IMR-90 (cell line): ENCODE results near the gene ATL2. TPM values are rescaled to one million over a fixed set of nuclear protein-coding genes. Genes with fewer than 3 reads are reported as not detected.

Source experiments
- ATAC-seq: fragments of 200-7000 bp; cut with Tn5 transposase; 2 replicates; pipeline ENCODE4 v1.9.1; 2020; ENCODE audit warnings: low read depth, mild to moderate bottlenecking, moderate library complexity
- BruUV-seq: library from RNA; stranded (reverse); fragments of 400-500 nt; replicated peaks from 2 replicates; lab custom pipeline; 2021; lab: Mats Ljungman, UMichigan
- CTCF ChIA-PET: fragments of 300-600 bp; formaldehyde crosslinking; extraction: SDS; loops from one replicate; lab custom pipeline; 2021; ENCODE audit warnings: antibody characterized with exemption; lab: Yijun Ruan, JAX
- POLR2A ChIA-PET: fragments of 300-600 bp; sonication (Branson Sonifier 250); formaldehyde crosslinking; loops from one replicate; lab custom pipeline; 2022; ENCODE audit warnings: antibody characterized with exemption; ENCODE audit not compliant: unreplicated experiment; lab: Charles Lee
- DNase-seq: peaks from one replicate; pipeline ENCODE4 v3.0.0; 2013
- H2AFZ ChIP-seq: replicated peaks from 2 replicates; pipeline ENCODE3; 2013; ENCODE audit warnings: low read length, mild to moderate bottlenecking; ENCODE audit not compliant: poor library complexity
- H2AK5ac ChIP-seq: 2 replicates; pipeline ENCODE4 v1.6.1; 2013; ENCODE audit warnings: low read depth, low read length, inconsistent platforms
- H2AK9ac ChIP-seq: replicated peaks from 2 replicates; pipeline ENCODE3; 2013; ENCODE audit warnings: mild to moderate bottlenecking, low read depth, low read length, moderate library complexity; ENCODE audit not compliant: poor library complexity
- H2BK120ac ChIP-seq: 2 replicates; pipeline ENCODE4 v1.6.1; 2013; ENCODE audit warnings: low read depth, low read length, inconsistent platforms
- H2BK15ac ChIP-seq: 3 replicates; pipeline ENCODE4 v1.6.1; 2013; ENCODE audit warnings: low read depth, low read length, inconsistent platforms
- H2BK20ac ChIP-seq: 2 replicates; pipeline ENCODE4 v1.6.1; 2013; ENCODE audit warnings: low read depth, mild to moderate bottlenecking, inconsistent platforms, low read length, moderate library complexity
- H2BK5ac ChIP-seq: 2 replicates; pipeline ENCODE4 v1.6.1; 2013; ENCODE audit warnings: mild to moderate bottlenecking, low read depth, low read length, inconsistent platforms; ENCODE audit not compliant: poor library complexity, severe bottlenecking
- H3K14ac ChIP-seq: replicated peaks from 2 replicates; pipeline ENCODE4 v1.6.1; 2013; ENCODE audit warnings: low read depth, low read length, inconsistent platforms
- H3K18ac ChIP-seq: 2 replicates; pipeline ENCODE4 v1.6.1; 2013; ENCODE audit warnings: low read depth, low read length, control low read depth
- H3K23ac ChIP-seq: 2 replicates; pipeline ENCODE4 v1.6.1; 2013; ENCODE audit warnings: low read depth, low read length, inconsistent platforms
- H3K27ac ChIP-seq: 2 replicates; pipeline ENCODE4 v1.5.1; 2013; ENCODE audit warnings: mild to moderate bottlenecking, control low read depth, low read length; ENCODE audit not compliant: insufficient read depth
- H3K27me3 ChIP-seq: 2 replicates; pipeline ENCODE4 v1.6.1; 2013; ENCODE audit warnings: low read length; ENCODE audit not compliant: control insufficient read depth, insufficient read depth
- H3K36me3 ChIP-seq: 2 replicates; pipeline ENCODE4 v1.6.1; 2013; ENCODE audit warnings: low read length, mixed read lengths; ENCODE audit not compliant: control insufficient read depth, insufficient read depth
- H3K4ac ChIP-seq: 2 replicates; pipeline ENCODE4 v1.6.1; 2013; ENCODE audit warnings: low read depth, low read length, inconsistent platforms
- H3K4me1 ChIP-seq: 2 replicates; pipeline ENCODE4 v1.6.1; 2013; ENCODE audit warnings: low read length, mixed read lengths; ENCODE audit not compliant: control insufficient read depth, insufficient read depth
- H3K4me2 ChIP-seq: 2 replicates; pipeline ENCODE4 v1.6.1; 2013; ENCODE audit warnings: low read depth, mild to moderate bottlenecking, control low read depth, low read length, moderate library complexity
- H3K4me3 ChIP-seq: 2 replicates; pipeline ENCODE4 v1.5.1; 2013; ENCODE audit warnings: low read depth, mild to moderate bottlenecking, control low read depth, low read length, moderate library complexity; ENCODE audit not compliant: insufficient read depth
- H3K56ac ChIP-seq: 2 replicates; pipeline ENCODE4 v1.6.1; 2013; ENCODE audit warnings: low read length, inconsistent platforms; ENCODE audit not compliant: insufficient read depth; ENCODE audit errors: extremely low read depth
- H3K79me1 ChIP-seq, 2 experiments: 2 replicates each; pipeline ENCODE4 v1.6.1; 2013; ENCODE audit warnings: low read length in 2 of 2, inconsistent platforms in 1 of 2, low read depth in 1 of 2
- H3K9ac ChIP-seq: 2 replicates; pipeline ENCODE4 v1.6.1; 2013; ENCODE audit warnings: low read depth, low read length, control low read depth
- H3K9me1 ChIP-seq: 2 replicates; pipeline ENCODE4 v1.6.1; 2013; ENCODE audit warnings: low read length, inconsistent platforms; ENCODE audit not compliant: insufficient read depth
- H3K9me3 ChIP-seq: 2 replicates; pipeline ENCODE4 v1.6.1; 2013; ENCODE audit warnings: low read length; ENCODE audit not compliant: control insufficient read depth, insufficient read depth
- H4K20me1 ChIP-seq: 2 replicates; pipeline ENCODE4 v1.6.1; 2013; ENCODE audit warnings: low read length, inconsistent platforms; ENCODE audit not compliant: insufficient read depth
- H4K5ac ChIP-seq: 2 replicates; pipeline ENCODE4 v1.6.1; 2013; ENCODE audit warnings: mild to moderate bottlenecking, low read depth, low read length, control low read depth
- H4K8ac ChIP-seq, 2 experiments: 2 replicates each; pipeline ENCODE4 v1.6.1; 2013; ENCODE audit warnings: low read depth in 2 of 2, low read length in 2 of 2, control low read depth in 1 of 2, inconsistent platforms in 1 of 2
- H4K91ac ChIP-seq: 2 replicates; pipeline ENCODE4 v1.6.1; 2013; ENCODE audit warnings: low read depth, low read length, inconsistent platforms; ENCODE audit not compliant: insufficient read depth
- BHLHE40 ChIP-seq: fragments of 150-350 bp; IDR thresholded peaks from 2 replicates; pipeline ENCODE4 v1.6.1; 2016; ENCODE audit warnings: mild to moderate bottlenecking, low read depth, low read length
- CHD1 ChIP-seq: IDR thresholded peaks from 2 replicates; pipeline ENCODE4 v1.6.1; 2012; ENCODE audit warnings: low read depth, low read length, improper control_type of control experiment
- MAFK ChIP-seq: IDR thresholded peaks from 2 replicates; pipeline ENCODE4 v1.6.1; 2012; ENCODE audit warnings: low read depth, low read length, improper control_type of control experiment
- POLR2A ChIP-seq: IDR thresholded peaks from 2 replicates; pipeline ENCODE4 v1.6.1; 2012; ENCODE audit warnings: mild to moderate bottlenecking, low read depth, low read length
- RCOR1 ChIP-seq: IDR thresholded peaks from 2 replicates; pipeline ENCODE4 v1.6.1; 2012; ENCODE audit warnings: mild to moderate bottlenecking, low read length, improper control_type of control experiment; ENCODE audit not compliant: insufficient replicate concordance
- SMC3 ChIP-seq: fragments of 150-350 bp; IDR thresholded peaks from 2 replicates; pipeline ENCODE4 v1.6.1; 2016; ENCODE audit warnings: low read depth, mild to moderate bottlenecking, antibody characterized with exemption, low read length, moderate library complexity
- WGBS, 2 experiments: methylation state at CpG; one replicate each; pipeline versions ENCODE4 v1.1.5 to v1.1.7; 2013; ENCODE audit warnings: missing lambda C conversion rate in 2 of 2; ENCODE audit not compliant: insufficient read length in 1 of 2; ENCODE audit errors: extremely low coverage in 2 of 2; 5-methylcytosine and 5-hydroxymethylcytosine counted together
- dilution Hi-C: fragments of 300-500 bp; cut with HindIII; formaldehyde crosslinking; loops from one replicate; pipeline ENCODE4 v1.14.3; 2018; ENCODE audit warnings: low sequenced_read_pairs; ENCODE audit not compliant: unreplicated experiment
- in situ Hi-C: fragments of 300-500 bp; cut with MboI; formaldehyde crosslinking; loops from 3 replicates; pipeline ENCODE4 v1.14.3; 2019; ENCODE audit warnings: low sequenced_read_pairs, inconsistent platforms, mixed read lengths
- intact Hi-C: fragments of 100-400 bp; cut with micrococcal nuclease; formaldehyde crosslinking; loops from 2 replicates; pipeline ENCODE4 v1.10.0; 2022
- polyA plus RNA-seq, 3 experiments: library from polyadenylated mRNA; depleted of rRNA; stranded (reverse); fragments of >200 nt; gene quantifications; 2 replicates each; pipeline ENCODE4 v1.2.3, GENCODE V29; 2012; ENCODE audit warnings: low replicate concordance in 1 of 3
- total RNA-seq: library from RNA; depleted of rRNA; stranded (reverse); fragments of >200 nt; gene quantifications from 2 replicates; pipeline ENCODE4 v1.2.3, GENCODE V29; 2012
- TF ChIP-seq, protein P1 (sequence below): conservative IDR thresholded peaks from 2 replicates; pipeline ENCODE4 v1.5.1; 2012; ENCODE audit warnings: mild to moderate bottlenecking, low read depth, low read length, improper control_type of control experiment
- TF ChIP-seq, protein P2 (sequence below): fragments of 150-350 bp; IDR thresholded peaks from 2 replicates; pipeline ENCODE4 v1.6.1; 2016; ENCODE audit warnings: low read depth, mild to moderate bottlenecking, low read length, moderate library complexity, borderline replicate concordance

The ATL2 gene
- total and polyA plus RNA-seq, 2 of the 4 experiments (the other 2 are of a cell fraction) = 16.0 to 62.6 TPM

DNA sequence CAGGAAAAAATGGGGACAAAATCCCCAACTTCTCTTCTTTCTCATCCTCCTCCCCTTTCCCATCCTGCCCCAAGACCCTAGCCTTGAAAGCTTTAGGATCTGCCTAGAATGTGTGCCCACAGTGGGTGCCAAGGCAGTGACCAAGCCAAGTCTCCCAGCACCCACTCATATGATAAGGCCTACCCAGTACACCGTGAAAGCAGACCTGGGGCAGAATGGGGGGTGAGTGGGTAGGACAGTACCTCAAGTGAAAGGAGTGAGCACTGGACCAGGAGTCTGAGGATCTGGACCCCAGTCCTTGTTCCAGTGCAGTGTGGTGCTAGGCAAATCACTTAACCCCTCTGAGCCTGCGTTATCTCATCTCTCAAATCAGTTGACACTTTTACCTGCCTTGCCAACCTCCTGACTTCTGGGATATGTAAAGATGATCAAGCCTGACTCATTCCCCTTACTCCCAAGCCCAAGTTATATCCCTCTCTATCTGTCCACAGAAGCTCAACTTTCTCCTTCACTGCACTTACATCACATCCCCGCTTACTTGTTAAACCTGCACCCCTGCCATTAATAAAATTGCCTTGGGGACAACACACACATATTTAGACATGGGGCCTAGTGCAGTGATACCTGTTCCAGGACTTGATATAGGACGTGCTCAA lies 109.7 kb downstream of the ATL2 start:
- ATAC-seq (no peak), DNase-seq (no peak)
- no peak overlapping the region for H3K9ac ChIP-seq
- dilution Hi-C loops (no loop called here), intact Hi-C loops (loop anchor here (10.0 kb wide), 1 partner anchor 123 kb away; no protein-coding TSS in a partner anchor), in situ Hi-C loops (loop anchor here (5.0 to 10.0 kb wide), 2 partner anchors 275 to 873 kb away; no protein-coding TSS in a partner anchor)
- ChIA-PET CTCF (no interaction called here), POLR2A (interaction anchor here (0.5 kb wide), 1 partner anchor 337 kb away, joined by 3 read pairs; no protein-coding TSS in a partner anchor)
- H4K8ac ChIP-seq = no peak overlapping the region
- H2AK9ac ChIP-seq = no peak overlapping the region
- WGBS, 2 experiments = 90% methylated on average over 2 of the region's 4 CpGs; no CpG with 5 or more reads in 1 of the 2 experiments
- H2BK5ac ChIP-seq = no peak overlapping the region
- no peak overlapping the region for H3K4me2 ChIP-seq
- H2BK20ac ChIP-seq = peak overlapping the region; percentile 60; the same call in 1 of the 2 replicates
- no peak overlapping the region for H2BK120ac ChIP-seq
- no peak overlapping the region for H4K5ac ChIP-seq
- no peak overlapping the region for H3K4ac ChIP-seq
- H3K79me1 ChIP-seq = no peaks in the 10 kb centered on the region
- no peaks in the 10 kb centered on the region for H4K20me1 ChIP-seq
- BruUV-seq = no TSS peak
- peaks cover 47% of the 10 kb centered on the region for H3K27me3 ChIP-seq
- H3K56ac ChIP-seq = no peak overlapping the region
- no peak overlapping the region for H2AFZ ChIP-seq
- no peak overlapping the region; the same call in 1 of the 2 replicates for H3K18ac ChIP-seq
- H4K91ac ChIP-seq = no peak overlapping the region; the same call in 1 of the 2 replicates
- peaks cover 5% of the 10 kb centered on the region for H3K4me1 ChIP-seq
- no peaks in the 10 kb centered on the region for H3K36me3 ChIP-seq
- no peak overlapping the region for H2BK15ac ChIP-seq
- TF ChIP-seq SMC3 (no peak), CHD1 (no peak), POLR2A (no peak), MAFK (no peak), BHLHE40 (no peak), RCOR1 (no peak)
- TF ChIP-seq, protein P1, sequence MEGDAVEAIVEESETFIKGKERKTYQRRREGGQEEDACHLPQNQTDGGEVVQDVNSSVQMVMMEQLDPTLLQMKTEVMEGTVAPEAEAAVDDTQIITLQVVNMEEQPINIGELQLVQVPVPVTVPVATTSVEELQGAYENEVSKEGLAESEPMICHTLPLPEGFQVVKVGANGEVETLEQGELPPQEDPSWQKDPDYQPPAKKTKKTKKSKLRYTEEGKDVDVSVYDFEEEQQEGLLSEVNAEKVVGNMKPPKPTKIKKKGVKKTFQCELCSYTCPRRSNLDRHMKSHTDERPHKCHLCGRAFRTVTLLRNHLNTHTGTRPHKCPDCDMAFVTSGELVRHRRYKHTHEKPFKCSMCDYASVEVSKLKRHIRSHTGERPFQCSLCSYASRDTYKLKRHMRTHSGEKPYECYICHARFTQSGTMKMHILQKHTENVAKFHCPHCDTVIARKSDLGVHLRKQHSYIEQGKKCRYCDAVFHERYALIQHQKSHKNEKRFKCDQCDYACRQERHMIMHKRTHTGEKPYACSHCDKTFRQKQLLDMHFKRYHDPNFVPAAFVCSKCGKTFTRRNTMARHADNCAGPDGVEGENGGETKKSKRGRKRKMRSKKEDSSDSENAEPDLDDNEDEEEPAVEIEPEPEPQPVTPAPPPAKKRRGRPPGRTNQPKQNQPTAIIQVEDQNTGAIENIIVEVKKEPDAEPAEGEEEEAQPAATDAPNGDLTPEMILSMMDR = no peak
- TF ChIP-seq, protein P2, sequence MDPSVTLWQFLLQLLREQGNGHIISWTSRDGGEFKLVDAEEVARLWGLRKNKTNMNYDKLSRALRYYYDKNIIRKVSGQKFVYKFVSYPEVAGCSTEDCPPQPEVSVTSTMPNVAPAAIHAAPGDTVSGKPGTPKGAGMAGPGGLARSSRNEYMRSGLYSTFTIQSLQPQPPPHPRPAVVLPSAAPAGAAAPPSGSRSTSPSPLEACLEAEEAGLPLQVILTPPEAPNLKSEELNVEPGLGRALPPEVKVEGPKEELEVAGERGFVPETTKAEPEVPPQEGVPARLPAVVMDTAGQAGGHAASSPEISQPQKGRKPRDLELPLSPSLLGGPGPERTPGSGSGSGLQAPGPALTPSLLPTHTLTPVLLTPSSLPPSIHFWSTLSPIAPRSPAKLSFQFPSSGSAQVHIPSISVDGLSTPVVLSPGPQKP = no peak
- H3K9me3 ChIP-seq = no peaks in the 10 kb centered on the region
- no peak overlapping the region for H2AK5ac ChIP-seq
- H3K27ac ChIP-seq = no peak overlapping the region
- no peak overlapping the region for H3K4me3 ChIP-seq
- no peak overlapping the region for H3K14ac ChIP-seq
- H3K9me1 ChIP-seq = no peaks in the 10 kb centered on the region
- H3K23ac ChIP-seq = no peak overlapping the region
